NCI-H524 treated with DMSO at 0.1 percent for 48 hours (cell line): Measurements from ENCODE around the gene TNFRSF9.

Source experiments
- DNase-seq: peaks from one replicate; lab custom pipeline; 2025; lab: John Stamatoyannopoulos, UW

Gene TNFRSF9

DNA sequence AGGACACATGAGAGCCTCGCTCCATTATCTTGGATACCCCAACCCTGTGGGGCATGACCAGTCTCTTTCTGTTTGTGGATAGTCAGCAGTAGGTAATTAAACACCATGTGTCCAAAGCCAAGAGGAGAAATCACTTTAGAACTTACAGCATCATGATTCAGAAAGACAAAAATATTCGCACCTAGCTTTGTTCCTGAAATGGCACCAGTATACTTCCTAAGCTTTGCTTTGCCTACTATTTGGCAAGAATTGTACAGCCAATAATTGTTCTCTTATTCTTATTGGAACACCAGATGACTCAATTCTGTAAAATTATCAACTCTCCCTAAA lies 24.2 kb downstream of the TNFRSF9 start:
- no peak for DNase-seq

DNA sequence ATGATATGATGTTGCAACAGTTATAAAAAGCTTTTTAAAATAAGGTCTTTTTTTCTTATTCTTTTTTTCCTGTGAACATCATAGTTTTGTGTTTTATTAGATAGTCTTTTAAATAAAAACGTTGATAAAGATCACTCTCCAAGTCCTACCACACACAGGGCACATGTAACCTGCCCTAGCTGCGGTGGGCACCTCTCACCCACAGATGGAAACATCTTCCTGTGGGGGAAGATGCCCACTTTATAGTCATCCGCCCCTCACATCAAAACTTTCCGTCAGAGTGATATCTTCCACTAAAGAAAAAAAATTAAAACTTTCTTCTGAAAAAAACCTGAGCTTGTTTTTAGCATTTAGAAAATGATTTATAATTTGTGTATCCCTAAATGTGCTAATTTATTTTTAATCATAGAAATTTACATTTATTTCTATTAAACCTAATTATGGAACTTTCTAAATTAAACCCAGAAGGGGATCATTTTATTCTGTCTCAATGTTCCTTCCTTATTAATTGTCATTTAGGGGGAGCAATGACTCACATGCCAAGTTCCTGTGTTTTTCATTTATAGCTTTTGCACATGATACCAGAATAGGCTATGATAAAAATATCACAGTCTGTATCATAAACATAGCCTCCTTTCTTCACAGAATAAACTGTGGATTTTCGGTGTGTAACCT lies 24.7 kb downstream of the TNFRSF9 start:
- DNase-seq: no peak

DNA sequence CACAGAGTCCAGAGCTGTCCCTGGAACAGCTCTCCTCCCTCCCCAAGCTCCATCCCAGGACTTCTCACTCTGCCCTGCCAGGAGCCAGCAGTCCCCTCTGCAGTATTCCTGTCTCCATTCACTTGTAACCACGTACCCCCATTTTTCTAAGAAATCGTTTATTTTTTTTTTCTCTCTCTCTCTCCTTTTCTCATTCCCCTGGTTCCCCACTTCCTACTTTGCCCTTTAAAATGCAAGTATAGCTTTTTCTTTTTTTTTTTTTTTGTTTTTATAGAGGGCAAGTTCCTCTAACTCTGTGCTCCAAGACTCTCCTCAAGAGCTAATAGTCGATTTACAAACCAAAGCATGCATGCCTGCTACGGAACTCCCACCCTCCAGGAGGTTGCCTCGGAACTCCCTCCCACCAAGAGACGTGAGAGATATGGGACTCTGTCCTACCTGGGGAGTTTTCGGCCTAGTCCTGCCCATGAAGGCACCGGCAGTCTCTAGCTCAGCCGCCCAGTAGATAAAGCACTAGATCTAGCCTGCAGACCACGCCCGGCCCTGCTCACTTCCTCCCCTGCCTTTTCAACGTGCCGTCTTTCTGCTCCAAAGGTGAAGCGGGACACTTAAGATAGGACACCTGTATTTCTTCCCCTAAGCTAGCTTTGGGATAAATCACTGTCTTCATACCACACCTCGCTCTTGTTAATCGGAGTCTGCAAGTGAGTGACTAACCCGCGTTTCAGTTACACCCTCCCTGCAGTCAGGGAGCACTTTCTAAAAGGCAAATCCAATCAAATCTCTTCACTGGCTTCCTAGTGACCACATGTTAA lies 27.7 kb downstream of the TNFRSF9 start:
- no peak for DNase-seq

DNA sequence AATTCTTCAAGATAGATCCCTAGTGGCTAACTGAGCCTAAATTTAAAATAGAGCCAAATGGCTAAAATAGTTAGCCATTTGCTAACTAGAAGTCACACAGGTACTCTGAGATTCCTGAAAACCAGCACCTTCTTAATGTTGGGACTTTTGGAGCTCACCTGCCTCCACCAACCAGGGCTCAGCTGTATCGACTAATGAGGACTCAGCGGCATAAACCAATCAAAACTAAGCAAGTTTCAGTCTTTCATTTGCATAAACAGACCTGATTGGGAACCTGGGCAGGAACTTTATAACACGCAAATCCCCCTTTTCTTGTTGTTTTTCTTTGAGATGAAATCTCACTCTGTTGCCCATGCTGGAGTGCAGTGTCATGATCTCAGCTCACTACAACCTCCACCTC lies 28.5 kb downstream of the TNFRSF9 start:
- no peak for DNase-seq

DNA sequence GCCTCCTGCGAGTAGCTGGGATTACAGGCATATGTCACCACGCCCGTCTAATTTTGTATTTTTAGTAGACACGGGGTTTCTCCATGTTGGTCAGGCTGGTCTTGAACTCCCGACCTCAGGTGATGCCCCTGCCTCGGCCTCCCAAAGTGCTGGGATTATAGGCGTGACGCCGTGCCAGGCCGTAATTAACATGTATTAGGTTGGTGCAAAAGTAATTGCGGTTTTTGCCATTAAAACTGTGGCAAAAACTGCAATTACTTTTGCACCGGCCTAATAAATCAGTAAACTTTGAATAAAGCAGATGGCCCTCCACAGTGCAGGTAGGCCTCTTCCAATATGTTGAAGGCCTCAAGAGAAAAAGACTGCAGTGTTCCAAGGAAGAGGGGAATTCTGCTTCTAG lies 35.4 kb downstream of the TNFRSF9 start:
- no peak for DNase-seq

DNA sequence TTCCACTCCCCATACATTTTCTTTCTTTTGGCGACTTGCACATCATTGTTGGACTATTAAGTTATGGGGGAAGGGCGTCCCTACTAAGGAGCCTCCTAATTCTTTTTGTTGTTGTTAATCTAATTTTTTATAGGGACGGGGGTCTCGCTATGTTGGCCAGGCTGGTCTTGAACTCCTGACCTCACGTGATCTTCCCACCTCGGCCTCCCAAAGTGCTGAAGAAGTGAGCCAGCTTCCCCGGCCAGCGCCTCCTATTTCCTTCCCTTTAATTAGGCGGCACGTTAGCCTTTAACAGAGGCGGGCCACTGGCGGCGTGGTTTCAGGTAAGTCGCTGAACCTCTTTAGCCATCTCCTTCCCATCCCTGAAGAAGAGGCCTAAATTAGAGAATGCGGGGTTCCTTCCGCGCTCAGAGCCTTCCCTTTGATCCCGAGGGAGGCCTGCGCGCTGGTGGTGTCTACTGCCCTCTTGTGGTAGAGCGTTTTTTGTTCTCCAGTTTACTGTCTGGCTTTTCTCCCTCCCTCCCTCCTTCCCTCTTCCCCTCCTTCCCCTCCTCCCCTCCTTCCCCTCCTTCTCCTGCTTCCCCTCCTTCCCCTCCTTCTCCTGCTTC lies 38.1 kb downstream of the TNFRSF9 start:
- peak; percentile 36 for DNase-seq

DNA sequence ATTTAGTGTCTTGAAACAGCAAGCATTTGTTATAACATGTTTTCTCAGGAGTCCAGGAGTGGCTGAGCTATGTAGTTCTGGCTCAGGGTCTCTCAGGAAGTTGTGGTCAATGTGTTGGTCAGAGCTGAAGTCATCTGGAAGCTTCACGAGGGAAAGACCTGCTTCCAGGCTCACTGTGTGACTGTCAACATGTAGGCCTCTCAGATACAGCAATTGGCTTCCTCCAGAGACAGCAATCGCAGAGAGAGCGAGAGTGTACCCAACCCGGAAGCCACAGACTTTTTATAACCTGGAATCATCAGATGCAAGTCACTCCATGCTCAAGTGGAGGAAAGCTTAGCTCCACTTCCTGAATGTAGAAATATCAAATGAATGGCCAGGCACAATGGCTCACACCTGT lies 40.9 kb downstream of the TNFRSF9 start:
- no peak for DNase-seq

DNA sequence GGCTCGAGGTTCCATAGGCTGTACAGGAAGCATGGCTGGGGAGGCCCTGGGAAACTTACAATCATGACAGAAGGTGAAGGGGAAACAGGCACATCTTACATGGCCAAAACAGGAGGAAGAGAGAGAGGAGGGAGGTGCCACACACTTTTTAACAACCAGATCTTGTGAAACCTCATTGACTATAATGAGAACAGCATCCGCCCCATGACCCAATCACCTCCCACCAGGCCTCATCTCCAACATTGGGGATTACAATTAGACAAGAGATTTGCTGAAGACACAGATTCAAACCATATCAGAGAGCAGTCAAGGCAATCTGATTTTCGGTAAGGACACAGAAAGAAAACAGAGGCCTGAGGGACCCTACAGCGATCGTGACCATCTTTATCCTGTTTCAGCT lies 41.7 kb downstream of the TNFRSF9 start:
- no peak for DNase-seq

DNA sequence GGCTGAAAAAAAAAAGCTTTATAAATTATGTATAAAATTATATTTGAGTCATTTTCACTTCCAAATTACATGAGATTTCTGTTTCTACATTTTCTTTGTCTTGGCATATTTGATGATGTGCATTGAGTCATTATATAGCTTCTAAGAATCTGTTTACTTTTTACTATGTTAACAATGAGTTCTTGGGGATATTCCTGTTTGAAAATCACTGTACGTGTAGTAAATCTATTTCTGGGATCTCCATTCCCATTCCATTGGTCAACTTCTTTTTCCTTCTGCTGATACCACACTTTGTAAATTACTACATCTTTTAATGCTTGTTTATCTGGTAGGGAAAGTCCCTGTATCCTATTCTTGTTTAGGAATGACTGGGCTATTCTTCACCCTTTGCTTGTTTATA lies 43.6 kb downstream of the TNFRSF9 start:
- DNase-seq: no peak

DNA sequence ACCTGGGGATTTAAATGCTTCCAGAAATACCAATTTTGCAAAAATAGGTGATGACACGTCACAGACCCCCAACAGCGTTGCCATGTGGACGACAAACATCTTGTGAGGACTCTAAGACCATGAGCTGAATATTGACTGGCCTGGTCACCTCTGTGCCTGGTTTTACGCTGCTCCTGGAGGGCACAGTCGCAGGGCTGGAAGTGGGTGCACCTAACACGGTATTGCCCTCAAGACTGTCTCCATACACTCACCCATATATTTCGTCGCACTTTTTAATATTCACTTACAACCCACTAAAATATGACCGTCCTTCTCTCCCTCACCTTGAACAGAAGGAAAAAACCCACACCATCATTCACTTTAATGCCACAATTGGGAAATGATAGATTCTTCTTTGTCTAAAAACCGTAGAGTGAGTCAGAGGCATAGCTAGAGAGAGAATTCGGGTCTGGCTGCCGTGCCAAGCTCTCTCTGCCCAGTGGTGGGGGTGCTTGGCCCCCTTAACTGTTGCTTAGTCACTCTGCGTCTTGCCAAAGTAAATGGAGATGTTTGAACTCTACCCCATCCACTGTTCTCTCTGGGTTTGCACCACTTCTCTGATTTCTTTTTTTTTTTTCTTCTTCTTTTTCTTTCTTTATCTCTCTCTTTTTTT lies 47.0 kb downstream of the TNFRSF9 start:
- DNase-seq: no peak

DNA sequence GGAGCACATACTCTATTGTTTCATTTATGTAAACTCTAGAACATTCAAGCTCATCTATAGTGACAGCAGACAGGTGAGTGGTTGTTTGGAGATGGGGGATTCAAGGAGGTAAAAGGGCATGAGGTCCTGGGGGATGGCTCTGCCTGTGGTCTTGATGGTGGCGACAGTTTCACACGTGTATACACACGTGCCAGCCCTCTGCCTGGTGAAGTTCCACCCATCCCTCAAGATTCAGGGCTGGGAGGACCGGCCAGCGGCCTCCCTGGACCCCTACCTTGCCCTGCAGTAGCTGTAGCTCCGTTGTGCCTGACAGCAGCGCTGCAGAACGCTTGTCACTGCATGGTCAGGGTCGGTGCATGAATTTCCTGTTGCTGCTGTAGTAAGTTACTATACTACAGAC lies 48.8 kb downstream of the TNFRSF9 start:
- DNase-seq: no peak

DNA sequence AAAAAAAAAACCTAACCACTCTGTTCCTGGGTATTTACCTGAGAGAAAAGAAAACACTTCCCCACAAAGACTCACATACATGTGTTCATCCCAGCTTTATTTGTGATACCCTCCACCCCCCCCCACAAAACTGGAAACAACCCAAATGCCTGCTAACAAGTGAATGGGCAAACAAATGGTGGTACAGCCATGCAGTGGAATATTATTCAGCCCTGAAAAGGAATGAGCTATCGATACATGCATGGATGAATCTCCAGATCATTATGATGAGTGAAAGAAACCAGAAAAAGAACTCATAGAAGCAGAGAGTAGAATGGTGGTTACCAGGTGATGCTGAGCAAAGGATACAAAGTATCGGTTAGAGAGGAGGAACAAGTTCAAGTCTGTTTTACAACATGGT lies 49.8 kb downstream of the TNFRSF9 start:
- DNase-seq: no peak

DNA sequence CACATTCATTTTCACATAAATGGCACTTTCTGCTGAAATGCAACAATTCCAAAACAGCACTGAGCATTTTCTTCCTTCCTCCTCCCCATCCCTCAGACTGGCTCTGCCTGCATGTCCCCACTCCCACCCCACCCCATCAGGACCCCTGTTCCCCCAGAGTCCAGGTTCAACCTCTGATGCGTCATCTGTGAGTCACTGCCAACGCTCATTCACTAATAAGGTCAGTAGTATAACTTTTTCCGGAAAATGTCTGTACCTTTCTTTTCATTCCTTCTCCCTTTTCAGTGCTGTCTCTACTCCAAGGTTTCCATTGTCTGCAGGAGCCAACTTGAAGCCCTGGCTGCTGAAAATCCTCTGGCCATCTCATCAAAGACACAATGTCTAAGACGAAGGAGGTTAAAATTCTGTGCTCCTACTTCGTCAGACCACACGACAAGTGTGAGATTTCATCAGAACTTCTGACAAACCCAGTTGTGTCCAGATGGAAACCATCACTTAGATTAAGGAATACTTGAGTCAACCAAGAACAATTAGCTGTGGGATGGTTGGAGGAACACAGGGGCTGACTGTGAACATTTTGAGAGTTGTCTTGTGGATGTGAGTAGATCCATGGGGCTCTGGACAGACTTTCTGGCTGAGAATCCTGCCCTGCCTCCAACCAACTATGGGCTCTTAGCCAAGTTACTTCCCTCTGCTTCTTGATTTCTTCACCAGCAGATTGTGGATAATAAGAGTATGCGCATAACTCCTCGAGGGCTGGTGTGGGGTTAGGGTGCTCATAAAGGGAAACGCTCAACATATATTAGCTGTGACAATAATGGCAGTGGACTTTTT lies 52.2 kb downstream of the TNFRSF9 start:
- no peak for DNase-seq

DNA sequence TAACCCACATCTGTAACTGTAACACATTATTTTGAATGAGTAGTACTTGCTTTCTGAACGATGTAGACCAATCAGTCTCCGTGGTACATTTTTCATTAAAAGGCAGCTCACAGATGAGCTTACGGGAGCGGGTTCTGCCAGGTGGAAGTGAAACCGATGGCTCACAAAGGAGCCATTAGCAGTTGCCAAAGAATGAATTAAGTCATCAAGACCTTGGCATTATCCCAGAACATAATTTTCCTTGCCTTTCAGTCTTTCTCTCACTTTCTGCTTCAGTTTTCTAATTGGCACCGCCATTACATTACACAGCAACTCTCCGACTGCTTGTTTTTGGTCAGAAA lies 54.3 kb downstream of the TNFRSF9 start:
- DNase-seq: no peak

DNA sequence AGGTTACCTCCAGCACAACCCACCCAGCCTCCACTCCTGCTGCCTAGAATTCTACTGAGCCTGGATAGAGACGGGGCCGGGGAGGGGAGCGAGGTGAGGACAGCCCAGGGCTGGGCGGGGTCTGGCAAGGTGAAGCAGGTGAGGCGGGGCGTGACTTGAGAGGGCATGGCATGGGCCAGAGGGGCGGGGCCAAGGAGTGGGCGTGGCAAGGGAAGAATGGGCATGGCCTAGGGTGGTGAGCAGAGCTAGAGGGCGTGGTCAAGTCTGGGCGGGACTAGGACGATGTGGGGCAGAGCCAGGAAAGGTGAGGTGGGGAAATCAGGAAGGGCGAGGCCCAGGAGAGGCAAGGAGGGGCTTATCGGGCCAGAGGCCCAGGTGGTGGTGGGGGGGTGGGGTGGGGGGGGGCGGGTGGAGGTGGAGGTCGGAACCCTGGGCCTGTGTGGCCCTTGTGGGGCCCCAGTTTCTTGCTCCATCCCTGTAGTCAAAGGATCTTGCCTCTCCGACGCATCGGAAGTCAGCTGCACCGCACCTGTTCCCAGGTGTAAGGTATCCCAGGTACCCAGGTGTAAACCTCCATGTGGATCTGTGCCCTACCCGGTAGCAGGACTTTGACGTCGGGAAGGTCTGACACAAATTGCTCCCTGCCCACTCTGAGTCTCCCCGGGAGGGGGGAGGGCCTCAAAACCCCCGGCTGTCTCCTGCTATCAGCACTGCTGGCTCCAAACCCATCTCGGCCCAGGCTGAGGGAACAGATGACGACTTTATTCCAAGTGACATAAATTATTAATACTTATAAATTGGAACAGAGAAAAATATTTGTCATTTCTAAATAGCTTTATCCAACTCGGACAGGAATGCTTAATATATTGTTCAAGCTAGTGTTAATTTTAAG lies 54.9 kb downstream of the TNFRSF9 start:
- no peak for DNase-seq

DNA sequence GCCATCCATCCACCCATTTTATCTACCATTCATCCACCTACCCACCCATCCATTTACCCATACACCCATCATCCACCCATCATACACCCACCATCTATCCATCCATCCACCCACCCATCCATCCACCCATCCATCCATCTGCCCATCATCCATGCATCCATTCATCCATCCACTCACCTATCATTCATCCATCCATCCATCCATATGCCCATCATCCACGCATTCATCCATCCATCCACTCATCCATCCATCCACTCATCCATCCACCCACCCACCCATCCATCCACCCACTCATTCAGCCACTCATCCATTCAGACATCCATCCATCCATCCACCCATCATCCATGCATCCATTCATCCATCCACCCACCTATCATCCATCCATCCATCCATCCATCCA lies 55.9 kb downstream of the TNFRSF9 start:
- DNase-seq: no peak

DNA sequence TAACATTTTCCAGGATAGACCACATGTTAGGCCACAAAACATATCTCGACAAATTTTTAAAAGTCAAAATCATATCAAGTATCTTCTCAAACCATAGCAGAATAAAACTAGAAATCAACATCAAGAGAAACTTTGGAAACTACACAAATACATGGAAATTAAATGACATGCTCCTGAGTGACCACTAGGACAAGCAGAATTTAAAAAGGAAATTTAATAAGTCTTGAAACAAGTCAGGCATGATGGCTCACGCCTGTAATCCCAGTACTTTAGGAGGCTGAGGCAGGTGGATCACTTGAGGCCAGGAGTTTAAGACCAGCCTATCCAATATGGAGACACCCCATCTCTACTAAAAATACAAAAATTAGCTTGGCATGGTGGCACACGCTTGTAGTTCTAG lies 61.4 kb downstream of the TNFRSF9 start:
- DNase-seq: no peak

DNA sequence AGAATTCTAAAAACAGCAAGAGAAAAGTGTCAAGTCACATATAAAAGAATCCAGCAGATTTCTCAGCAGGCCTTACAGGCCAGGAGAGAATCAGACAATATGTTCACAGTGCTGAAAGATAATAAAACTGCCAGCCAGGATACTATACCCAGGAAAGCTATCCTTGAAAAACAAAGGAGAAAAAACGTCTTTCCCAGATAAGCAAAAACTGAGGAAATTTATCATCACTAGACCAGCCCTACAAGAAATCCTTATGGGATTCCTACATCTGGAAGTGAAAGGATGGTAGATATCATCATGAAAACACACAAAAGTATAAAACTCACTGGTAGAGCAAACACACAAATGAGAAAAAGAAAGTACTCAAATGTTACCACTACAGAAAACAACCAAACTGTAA lies 62.6 kb downstream of the TNFRSF9 start:
- DNase-seq: no peak

DNA sequence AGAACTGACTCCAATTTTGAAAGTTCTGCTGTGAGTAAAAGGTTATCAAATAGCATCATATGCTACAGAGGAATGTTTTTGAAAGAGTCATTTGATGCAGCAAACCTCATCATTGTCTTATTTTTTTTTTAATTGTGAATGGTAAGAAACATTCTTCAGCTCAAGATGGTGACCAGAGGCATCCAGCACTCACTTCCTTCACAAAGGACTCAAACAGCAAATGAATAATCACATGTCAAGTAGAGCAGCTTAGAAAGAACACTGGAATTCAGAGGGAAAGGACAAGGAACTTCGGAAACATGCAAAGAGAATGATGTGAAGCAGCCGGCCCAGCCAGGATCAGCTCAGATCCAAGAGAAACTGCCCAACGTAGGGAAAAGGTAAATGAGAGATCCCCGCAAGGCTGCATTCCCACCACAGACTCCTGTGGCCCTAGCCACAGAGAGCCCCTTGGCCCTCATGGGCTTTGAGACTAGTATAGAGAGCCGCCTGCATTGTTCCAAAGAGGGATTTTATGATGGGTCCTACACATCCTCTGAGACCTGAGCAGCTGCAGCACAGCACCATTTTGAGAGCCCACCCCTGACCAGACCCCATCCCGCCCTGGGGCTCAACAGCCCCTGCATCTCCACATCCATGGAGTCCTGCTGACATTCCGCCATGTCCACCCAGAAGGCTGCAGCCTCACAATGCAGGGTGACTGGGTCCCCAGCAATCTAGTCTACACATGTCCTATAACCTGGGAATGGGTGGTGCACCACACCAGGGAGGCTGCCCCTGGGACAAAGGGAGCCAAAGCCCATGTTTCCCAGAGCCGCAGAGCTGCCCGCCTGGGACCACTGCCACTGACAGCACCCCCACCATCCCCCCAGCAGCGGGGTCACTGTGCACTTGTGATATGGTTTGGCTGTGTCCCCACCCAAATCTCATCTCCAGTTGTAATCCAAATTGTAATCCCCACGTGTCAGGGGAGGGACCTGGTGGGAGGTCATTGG lies 66.5 kb downstream of the TNFRSF9 start:
- no peak for DNase-seq

DNA sequence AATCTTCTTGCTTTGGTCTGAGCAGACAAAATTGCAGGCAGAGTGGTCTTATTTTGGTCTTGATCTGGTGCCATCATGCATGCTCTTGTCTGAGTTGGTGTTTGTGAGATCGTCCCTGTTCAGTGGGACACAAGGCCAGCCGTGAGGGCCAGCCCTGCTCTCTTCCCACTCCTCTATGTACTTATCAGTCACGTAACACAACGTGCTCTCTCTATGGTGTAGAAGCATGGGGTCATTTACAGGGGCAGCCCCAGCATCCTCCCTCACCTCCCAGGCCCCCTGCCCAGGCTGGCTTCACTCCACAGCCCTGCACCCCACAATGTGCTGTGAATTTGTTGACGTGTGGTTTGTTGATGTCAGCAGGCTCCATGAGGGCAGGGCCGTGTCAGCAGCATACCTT lies 69.5 kb downstream of the TNFRSF9 start:
- DNase-seq: no peak
